ENCODE data around the gene ZNF222.

GRCh38 chr19:44055870-44056269, 30.7 kb downstream of the ZNF222 start:
- TF ChIP-seq CTCF (IDR thresholded peaks at IDR 0.05), result no peak
- TF ChIP-seq POLR2A (IDR thresholded peaks at IDR 0.05), result no peak
